ENCODE results near the gene ALKBH3.

- TF ChIP-seq NR3C1 (CRISPR knock-in tag; conservative IDR thresholded peaks at IDR 0.05; ENCODE audit: low read depth) (no peak), CTCF (IDR thresholded peaks at IDR 0.05) (no peak), NR2C2 (CRISPR knock-in tag; IDR thresholded peaks at IDR 0.05) (no peak)
These were observed 73.6 kb downstream of the ALKBH3 start for GRCh38 chr11:43954241-43954640.

Measured in WTC11 (cell line).